GM12864 (cell line): Measurements from ENCODE around the gene D2HGDH.

Experiments
- DNase-seq: peaks from one replicate; pipeline ENCODE4 v3.0.0-alpha.2; 2011; ENCODE audit warnings: low read depth
- H3K4me3 ChIP-seq: 2 replicates; pipeline ENCODE4 v1.5.1; 2011; ENCODE audit warnings: mild to moderate bottlenecking, low read depth, low read length, control low read depth
- TF ChIP-seq, protein P1 (sequence below): IDR thresholded peaks from 2 replicates; pipeline ENCODE4 v1.5.1; 2011; ENCODE audit warnings: low read depth, mild to moderate bottlenecking, moderate library complexity, low read length, control low read depth, inconsistent platforms; ENCODE audit errors: missing control alignments

The D2HGDH gene

DNA sequence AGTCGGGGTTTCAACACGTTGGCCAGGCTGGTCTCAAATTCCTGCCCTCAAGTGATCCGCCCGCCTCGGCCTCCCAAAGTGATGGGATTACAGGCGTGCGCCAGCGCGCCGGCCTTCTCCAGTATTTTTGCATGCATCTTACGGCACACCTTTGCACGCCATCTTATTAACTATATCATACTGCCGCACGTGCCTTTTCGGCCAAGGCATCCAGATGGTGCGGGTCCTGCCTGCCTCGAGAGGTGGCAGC, 33.4 kb upstream of the D2HGDH start:
- peak overlapping the region; percentile 93 for H3K4me3 ChIP-seq
- DNase-seq, result peak; percentile 66
- TF ChIP-seq, protein P1, sequence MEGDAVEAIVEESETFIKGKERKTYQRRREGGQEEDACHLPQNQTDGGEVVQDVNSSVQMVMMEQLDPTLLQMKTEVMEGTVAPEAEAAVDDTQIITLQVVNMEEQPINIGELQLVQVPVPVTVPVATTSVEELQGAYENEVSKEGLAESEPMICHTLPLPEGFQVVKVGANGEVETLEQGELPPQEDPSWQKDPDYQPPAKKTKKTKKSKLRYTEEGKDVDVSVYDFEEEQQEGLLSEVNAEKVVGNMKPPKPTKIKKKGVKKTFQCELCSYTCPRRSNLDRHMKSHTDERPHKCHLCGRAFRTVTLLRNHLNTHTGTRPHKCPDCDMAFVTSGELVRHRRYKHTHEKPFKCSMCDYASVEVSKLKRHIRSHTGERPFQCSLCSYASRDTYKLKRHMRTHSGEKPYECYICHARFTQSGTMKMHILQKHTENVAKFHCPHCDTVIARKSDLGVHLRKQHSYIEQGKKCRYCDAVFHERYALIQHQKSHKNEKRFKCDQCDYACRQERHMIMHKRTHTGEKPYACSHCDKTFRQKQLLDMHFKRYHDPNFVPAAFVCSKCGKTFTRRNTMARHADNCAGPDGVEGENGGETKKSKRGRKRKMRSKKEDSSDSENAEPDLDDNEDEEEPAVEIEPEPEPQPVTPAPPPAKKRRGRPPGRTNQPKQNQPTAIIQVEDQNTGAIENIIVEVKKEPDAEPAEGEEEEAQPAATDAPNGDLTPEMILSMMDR, result peak; percentile 29

DNA sequence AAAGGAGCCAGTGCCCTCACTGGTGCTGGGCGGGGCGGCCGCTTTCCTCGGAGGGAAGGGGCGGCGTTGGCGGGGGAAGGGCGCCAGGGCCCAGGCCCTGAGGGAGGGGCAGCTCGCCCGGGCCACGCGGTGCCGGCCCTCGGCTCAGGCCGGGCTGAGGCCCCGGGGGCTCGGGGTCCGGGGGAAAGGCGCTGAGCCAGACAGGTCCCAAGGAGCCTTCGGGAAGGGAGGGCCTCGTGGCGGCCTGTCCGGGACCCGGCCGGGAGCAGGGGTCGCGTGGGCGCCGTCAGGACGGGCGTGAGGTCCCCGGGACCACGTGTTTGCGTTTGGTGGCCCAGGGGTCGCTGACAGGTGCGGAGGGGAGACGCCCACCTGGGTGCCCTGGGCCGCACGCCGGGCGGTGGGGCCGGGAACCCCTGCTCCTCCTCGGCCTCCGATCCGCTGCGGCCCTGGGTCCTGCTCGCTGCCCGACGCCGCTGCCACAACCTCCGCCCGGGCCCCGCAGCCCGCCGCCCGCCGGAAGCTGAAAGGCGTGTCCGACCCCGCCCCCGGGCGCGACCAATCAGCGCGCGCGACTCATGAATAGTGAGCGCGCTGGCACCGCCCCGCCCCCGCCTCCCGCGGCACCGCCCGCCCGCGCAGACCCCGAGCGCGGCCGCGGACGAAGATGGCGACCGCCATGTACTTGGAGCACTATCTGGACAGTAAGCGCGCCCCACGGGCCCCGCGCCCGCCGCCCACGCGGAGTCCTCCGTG, 32.9 kb upstream of the D2HGDH start, which contains the start of gene ING5:
ING5 (plus strand) TSS at position 641 of the 756 bp plus-strand sequence; CDS start at position 668, 27 bp downstream.
- TF ChIP-seq, protein P1, result no peak
- H3K4me3 ChIP-seq, result peak within 1 kb of the TSS; percentile 93
- DNase-seq, result peak; percentile 52

DNA sequence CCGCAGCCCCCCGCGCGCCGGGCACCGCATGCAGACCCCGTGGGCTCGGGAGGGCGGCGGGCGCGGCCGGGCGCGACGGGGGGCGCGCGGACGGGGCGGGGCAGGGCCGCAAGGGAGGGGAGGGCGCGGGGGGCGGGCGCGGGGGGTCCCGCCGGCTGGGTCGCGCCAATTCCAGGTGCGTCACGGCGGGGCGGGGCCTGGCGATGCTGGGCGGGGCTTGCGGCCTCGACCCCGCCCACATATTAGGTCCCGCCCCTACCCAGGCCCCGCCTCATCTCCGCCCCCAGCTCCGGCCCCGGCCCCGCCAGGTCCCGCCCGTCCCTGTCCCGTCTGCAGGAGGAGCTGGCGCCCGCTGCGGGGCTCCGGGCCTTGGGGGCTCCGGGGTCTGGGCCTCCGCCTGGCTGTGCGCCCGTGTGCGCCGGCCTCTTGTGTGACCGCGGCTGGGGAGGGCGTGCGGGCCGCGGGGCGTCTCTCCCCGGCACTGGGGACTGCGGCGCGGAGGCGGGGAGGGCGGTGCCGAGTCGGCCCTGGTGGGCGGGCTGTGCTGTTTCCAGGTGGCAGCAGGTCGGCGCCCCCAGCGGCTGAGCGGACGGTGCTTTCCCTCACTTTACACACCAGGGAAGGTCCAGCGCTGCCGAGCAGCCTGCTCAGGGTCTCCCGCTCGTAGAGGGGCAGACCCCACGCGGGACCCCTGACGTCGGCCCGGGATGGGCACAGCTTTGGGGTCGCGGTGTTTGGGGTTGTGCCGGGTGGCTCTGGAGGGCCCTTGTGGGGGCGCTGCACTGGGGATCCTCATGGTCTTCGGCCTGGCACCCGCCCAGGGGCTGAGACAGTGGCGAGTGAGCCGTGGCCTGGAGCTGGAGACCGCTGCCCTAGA, 32.0 kb upstream of the D2HGDH start:
- DNase-seq, result peak; percentile 63
- TF ChIP-seq, protein P1, result peak; percentile 65
- peak overlapping the region; percentile 93 for H3K4me3 ChIP-seq

- H3K4me3 ChIP-seq, result peak overlapping the region; percentile 75
- DNase-seq, result no peak
- TF ChIP-seq, protein P1, result no peak
These were observed 31.3 kb upstream of the D2HGDH start for GRCh38 chr2:241703032-241703604.

DNA sequence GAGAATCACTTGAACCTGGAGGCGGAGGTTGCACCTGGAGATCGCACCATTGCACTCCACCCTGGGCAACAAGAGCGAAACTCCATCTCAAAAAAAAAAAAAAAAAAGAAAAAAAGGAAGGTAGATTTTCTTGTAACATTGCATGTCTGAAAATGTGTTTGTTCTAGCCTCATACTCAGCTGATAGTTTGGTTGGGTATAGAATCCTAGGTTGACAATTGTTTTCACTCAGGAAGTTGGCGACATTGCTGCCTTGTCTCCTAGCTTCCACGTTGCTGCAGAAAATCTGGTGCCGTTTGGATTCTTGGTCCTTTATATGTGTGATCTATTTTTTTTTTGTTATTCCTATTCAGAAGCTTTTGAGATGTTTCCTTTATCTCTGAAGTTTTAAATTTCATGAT, 27.9 kb upstream of the D2HGDH start:
- no peak overlapping the region for H3K4me3 ChIP-seq
- TF ChIP-seq, protein P1, result no peak
- DNase-seq, result no peak

GRCh38 chr2:241708879-241709278, 25.6 kb upstream of the D2HGDH start:
- no peak overlapping the region for H3K4me3 ChIP-seq
- TF ChIP-seq, protein P1, result no peak
- no peak for DNase-seq
